WTC11 (cell line): Measurements from ENCODE around the gene RYR3. TPM values are rescaled to one million over a fixed set of nuclear protein-coding genes. Genes with fewer than 3 reads are reported as not detected.

ENCODE experiments used
- ATAC-seq: fragments of 200-7000 bp; cut with Tn5 transposase; 2 replicates; pipeline ENCODE4 v1.10.0; 2021; ENCODE audit warnings: mild to moderate bottlenecking, moderate library complexity
- CTCF ChIA-PET: fragments of 300-600 bp; sonication (Branson Sonifier 250); formaldehyde crosslinking; loops from one replicate; lab custom pipeline; 2021; ENCODE audit warnings: antibody characterized with exemption; lab: Charles Lee
- POLR2A ChIA-PET: fragments of 350-600 bp; sonication (Branson Sonifier 250); formaldehyde crosslinking; loops from one replicate; lab custom pipeline; 2021; ENCODE audit warnings: antibody characterized with exemption; lab: Charles Lee
- DNase-seq: peaks from one replicate; pipeline ENCODE4 v3.0.0; 2021; ENCODE audit warnings: low spot score
- H3K27ac Mint-ChIP-seq: 2 replicates; pipeline ENCODE4 v1.8.0; 2021; ENCODE audit warnings: mixed read lengths
- H3K27me3 Mint-ChIP-seq: 2 replicates; pipeline ENCODE4 v1.8.0; 2021; ENCODE audit warnings: low read depth, mild to moderate bottlenecking, moderate library complexity, mixed read lengths
- H3K36me3 Mint-ChIP-seq: 2 replicates; pipeline ENCODE4 v1.8.0; 2021; ENCODE audit warnings: mixed read lengths
- H3K4me1 Mint-ChIP-seq: 2 replicates; pipeline ENCODE4 v1.8.0; 2022; ENCODE audit warnings: mixed read lengths
- H3K4me3 Mint-ChIP-seq: 2 replicates; pipeline ENCODE4 v1.8.0; 2021; ENCODE audit warnings: mild to moderate bottlenecking, moderate library complexity, mixed read lengths
- H3K9me3 Mint-ChIP-seq: 2 replicates; pipeline ENCODE4 v1.8.0; 2021; ENCODE audit warnings: mixed read lengths
- ARID4B ChIP-seq: sonication (generic); formaldehyde crosslinking; IDR thresholded peaks from 2 replicates; pipeline ENCODE4 v1.8.0; 2023; ENCODE audit warnings: missing genetic modification reagents, mild to moderate bottlenecking, borderline replicate concordance
- ATF1 ChIP-seq: sonication (generic); formaldehyde crosslinking; IDR thresholded peaks from 2 replicates; pipeline ENCODE4 v1.8.1; 2023; ENCODE audit warnings: mild to moderate bottlenecking, moderate library complexity, missing genetic modification reagents
- ATF2 ChIP-seq: sonication (generic); formaldehyde crosslinking; IDR thresholded peaks from 2 replicates; pipeline ENCODE4 v1.8.1; 2022; ENCODE audit warnings: low read depth, missing genetic modification reagents, borderline replicate concordance
- CBFB ChIP-seq: sonication (generic); formaldehyde crosslinking; IDR thresholded peaks from 2 replicates; pipeline ENCODE4 v1.8.1; 2022; ENCODE audit warnings: mild to moderate bottlenecking, low read depth, missing genetic modification reagents
- CREM ChIP-seq: sonication (generic); formaldehyde crosslinking; IDR thresholded peaks from 2 replicates; pipeline ENCODE4 v1.8.1; 2022; ENCODE audit warnings: mild to moderate bottlenecking, missing genetic modification reagents, moderate library complexity
- E2F5 ChIP-seq: sonication (generic); formaldehyde crosslinking; IDR thresholded peaks from 2 replicates; pipeline ENCODE4 v1.8.1; 2022; ENCODE audit warnings: mild to moderate bottlenecking, moderate library complexity, missing genetic modification reagents
- EMX1 ChIP-seq: fragments of 250-450 bp; sonication (Bioruptor Pico); IDR thresholded peaks from 2 replicates; pipeline ENCODE4 v1.8.0; 2021; ENCODE audit warnings: mild to moderate bottlenecking
- ETV6 ChIP-seq: sonication (generic); formaldehyde crosslinking; IDR thresholded peaks from 2 replicates; pipeline ENCODE4 v1.8.1; 2022; ENCODE audit warnings: mild to moderate bottlenecking, missing genetic modification reagents
- FOXP1 ChIP-seq: sonication (generic); formaldehyde crosslinking; IDR thresholded peaks from 2 replicates; pipeline ENCODE4 v1.8.0; 2022; ENCODE audit warnings: missing genetic modification reagents, mild to moderate bottlenecking, moderate library complexity, borderline replicate concordance
- HMGA2 ChIP-seq: fragments of 250-450 bp; sonication (Bioruptor Pico); IDR thresholded peaks from 2 replicates; pipeline ENCODE4 v1.4.0; 2021; ENCODE audit warnings: mild to moderate bottlenecking, moderate library complexity
- NFATC4 ChIP-seq: fragments of 250-450 bp; sonication (Bioruptor Pico); IDR thresholded peaks from 2 replicates; pipeline ENCODE4 v1.9.0; 2021; ENCODE audit warnings: mild to moderate bottlenecking
- OVOL2 ChIP-seq: fragments of 250-450 bp; sonication (Bioruptor Pico); IDR thresholded peaks from 2 replicates; pipeline ENCODE4 v1.9.0; 2021; ENCODE audit warnings: mild to moderate bottlenecking, borderline replicate concordance
- ZNF317 ChIP-seq: sonication (generic); formaldehyde crosslinking; IDR thresholded peaks from 2 replicates; pipeline ENCODE4 v1.8.1; 2023; ENCODE audit warnings: low read depth, mild to moderate bottlenecking, moderate library complexity, missing genetic modification reagents, borderline replicate concordance
- ZNF396 ChIP-seq: fragments of 250-450 bp; sonication (Bioruptor Pico); IDR thresholded peaks from 2 replicates; pipeline ENCODE4 v1.8.0; 2021; ENCODE audit warnings: mild to moderate bottlenecking, moderate library complexity, borderline replicate concordance
- ZNF423 ChIP-seq: fragments of 250-450 bp; sonication (Bioruptor Pico); IDR thresholded peaks from 2 replicates; pipeline ENCODE4 v2.1.2; 2022; ENCODE audit warnings: mild to moderate bottlenecking, moderate library complexity
- total RNA-seq: library from RNA; stranded (reverse); gene quantifications from 3 replicates; pipeline ENCODE4 v1.2.3, GENCODE V29; 2021
- TF ChIP-seq, protein P1 (sequence below): sonication (generic); formaldehyde crosslinking; IDR thresholded peaks from 2 replicates; pipeline ENCODE4 v1.8.0; 2022; ENCODE audit warnings: mild to moderate bottlenecking, missing genetic modification reagents
- TF ChIP-seq, protein P2 (sequence below): sonication (generic); formaldehyde crosslinking; IDR thresholded peaks from 2 replicates; pipeline ENCODE4 v1.8.0; 2022; ENCODE audit warnings: mild to moderate bottlenecking, missing genetic modification reagents
- TF ChIP-seq, protein P3 (sequence below): fragments of 250-450 bp; sonication (Bioruptor Pico); IDR thresholded peaks from 2 replicates; pipeline ENCODE4 v1.9.0; 2021; ENCODE audit warnings: mild to moderate bottlenecking
- TF ChIP-seq, protein P4 (sequence below): sonication (generic); formaldehyde crosslinking; IDR thresholded peaks from 2 replicates; pipeline ENCODE4 v1.8.0; 2022; ENCODE audit warnings: mild to moderate bottlenecking, missing genetic modification reagents

Gene RYR3
- total RNA-seq, 1 experiment from 2014 or later = 1.4 TPM

DNA sequence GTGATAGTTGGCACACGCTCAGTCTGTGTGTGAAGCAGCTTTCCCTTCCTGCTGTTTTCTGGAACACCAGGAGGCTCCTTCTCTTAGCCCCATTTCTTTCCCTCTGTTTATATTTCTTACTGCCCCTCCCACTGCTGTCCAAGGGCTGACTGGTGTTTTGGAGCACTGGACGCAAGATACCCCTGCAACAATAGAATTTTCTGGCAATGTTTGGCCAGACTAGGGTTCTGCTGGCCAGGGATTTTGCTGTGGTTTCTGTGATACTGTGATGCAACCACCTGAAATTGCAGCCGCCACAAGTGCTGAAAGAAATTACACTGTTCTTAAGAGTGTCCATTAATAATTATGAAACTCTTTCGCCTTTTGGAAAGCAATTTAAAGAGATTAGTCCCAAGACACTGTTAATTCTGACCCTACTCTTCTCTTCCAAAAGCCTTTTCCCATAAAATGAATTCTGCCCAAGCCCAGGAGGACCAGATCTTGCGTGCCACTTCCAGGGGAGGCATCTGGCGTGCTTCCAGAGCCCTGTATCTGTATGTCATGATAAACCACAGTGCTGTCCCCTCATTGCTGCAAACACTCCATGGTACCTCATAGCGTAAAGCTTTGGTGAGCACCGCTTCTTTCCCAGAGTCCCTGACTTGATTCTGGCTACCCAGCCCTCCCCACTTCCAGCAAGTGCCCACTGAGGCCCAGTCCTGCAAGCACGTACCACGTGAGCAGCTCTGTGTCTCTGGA, 498.1 kb downstream of the RYR3 start:
- no peaks in the 10 kb centered on the region for H3K4me1 Mint-ChIP-seq
- no peak for ATAC-seq
- DNase-seq = no peak
- TF ChIP-seq, protein P1, sequence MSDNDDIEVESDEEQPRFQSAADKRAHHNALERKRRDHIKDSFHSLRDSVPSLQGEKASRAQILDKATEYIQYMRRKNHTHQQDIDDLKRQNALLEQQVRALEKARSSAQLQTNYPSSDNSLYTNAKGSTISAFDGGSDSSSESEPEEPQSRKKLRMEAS (CRISPR knock-in tag) = no peak
- no peak for TF ChIP-seq ZNF423 (CRISPR knock-in tag)
- TF ChIP-seq, protein P2, sequence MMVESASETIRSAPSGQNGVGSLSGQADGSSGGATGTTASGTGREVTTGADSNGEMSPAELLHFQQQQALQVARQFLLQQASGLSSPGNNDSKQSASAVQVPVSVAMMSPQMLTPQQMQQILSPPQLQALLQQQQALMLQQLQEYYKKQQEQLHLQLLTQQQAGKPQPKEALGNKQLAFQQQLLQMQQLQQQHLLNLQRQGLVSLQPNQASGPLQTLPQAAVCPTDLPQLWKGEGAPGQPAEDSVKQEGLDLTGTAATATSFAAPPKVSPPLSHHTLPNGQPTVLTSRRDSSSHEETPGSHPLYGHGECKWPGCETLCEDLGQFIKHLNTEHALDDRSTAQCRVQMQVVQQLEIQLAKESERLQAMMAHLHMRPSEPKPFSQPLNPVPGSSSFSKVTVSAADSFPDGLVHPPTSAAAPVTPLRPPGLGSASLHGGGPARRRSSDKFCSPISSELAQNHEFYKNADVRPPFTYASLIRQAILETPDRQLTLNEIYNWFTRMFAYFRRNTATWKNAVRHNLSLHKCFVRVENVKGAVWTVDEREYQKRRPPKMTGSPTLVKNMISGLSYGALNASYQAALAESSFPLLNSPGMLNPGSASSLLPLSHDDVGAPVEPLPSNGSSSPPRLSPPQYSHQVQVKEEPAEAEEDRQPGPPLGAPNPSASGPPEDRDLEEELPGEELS = no peak
- no peak for TF ChIP-seq ATF2 (CRISPR knock-in tag)
- H3K9me3 Mint-ChIP-seq = peaks cover 6% of the 10 kb centered on the region
- CTCF ChIA-PET = interaction anchor here (1.5 kb wide), 1 partner anchor 71 kb away, joined by 4 read pairs; no protein-coding TSS in a partner anchor
- H3K27ac Mint-ChIP-seq = no peak overlapping the region
- H3K27me3 Mint-ChIP-seq = no peaks in the 10 kb centered on the region
- no peak overlapping the region for H3K4me3 Mint-ChIP-seq
- H3K36me3 Mint-ChIP-seq = no peaks in the 10 kb centered on the region
- POLR2A ChIA-PET = no interaction called here

GRCh38 chr15:33810073-33810595, 499.4 kb downstream of the RYR3 start:
- no peak overlapping the region for H3K27ac Mint-ChIP-seq

GRCh38 chr15:33810806-33811205, 500.0 kb downstream of the RYR3 start:
- peak overlapping the region; percentile 49; the same call in 1 of the 2 replicates for H3K27ac Mint-ChIP-seq
- H3K4me1 Mint-ChIP-seq = no peaks in the 10 kb centered on the region
- peaks cover 4% of the 10 kb centered on the region for H3K9me3 Mint-ChIP-seq
- H3K4me3 Mint-ChIP-seq = no peak overlapping the region
- no peaks in the 10 kb centered on the region for H3K36me3 Mint-ChIP-seq
- no peaks in the 10 kb centered on the region for H3K27me3 Mint-ChIP-seq
- no peak for DNase-seq
- no peak for ATAC-seq
- ChIA-PET POLR2A (no interaction called here), CTCF (interaction anchor here (1.1 kb wide), 1 partner anchor 153 kb away, joined by 4 read pairs; no protein-coding TSS in a partner anchor)
- TF ChIP-seq FOXP1 (CRISPR knock-in tag) (no peak), E2F5 (no peak), HMGA2 (CRISPR knock-in tag) (no peak), ETV6 (CRISPR knock-in tag) (no peak), NFATC4 (CRISPR knock-in tag) (no peak), ATF1 (no peak), ARID4B (CRISPR knock-in tag) (no peak), CBFB (CRISPR knock-in tag) (no peak), ZNF396 (no peak), EMX1 (no peak), ZNF317 (CRISPR knock-in tag) (no peak)
- TF ChIP-seq, protein P3, sequence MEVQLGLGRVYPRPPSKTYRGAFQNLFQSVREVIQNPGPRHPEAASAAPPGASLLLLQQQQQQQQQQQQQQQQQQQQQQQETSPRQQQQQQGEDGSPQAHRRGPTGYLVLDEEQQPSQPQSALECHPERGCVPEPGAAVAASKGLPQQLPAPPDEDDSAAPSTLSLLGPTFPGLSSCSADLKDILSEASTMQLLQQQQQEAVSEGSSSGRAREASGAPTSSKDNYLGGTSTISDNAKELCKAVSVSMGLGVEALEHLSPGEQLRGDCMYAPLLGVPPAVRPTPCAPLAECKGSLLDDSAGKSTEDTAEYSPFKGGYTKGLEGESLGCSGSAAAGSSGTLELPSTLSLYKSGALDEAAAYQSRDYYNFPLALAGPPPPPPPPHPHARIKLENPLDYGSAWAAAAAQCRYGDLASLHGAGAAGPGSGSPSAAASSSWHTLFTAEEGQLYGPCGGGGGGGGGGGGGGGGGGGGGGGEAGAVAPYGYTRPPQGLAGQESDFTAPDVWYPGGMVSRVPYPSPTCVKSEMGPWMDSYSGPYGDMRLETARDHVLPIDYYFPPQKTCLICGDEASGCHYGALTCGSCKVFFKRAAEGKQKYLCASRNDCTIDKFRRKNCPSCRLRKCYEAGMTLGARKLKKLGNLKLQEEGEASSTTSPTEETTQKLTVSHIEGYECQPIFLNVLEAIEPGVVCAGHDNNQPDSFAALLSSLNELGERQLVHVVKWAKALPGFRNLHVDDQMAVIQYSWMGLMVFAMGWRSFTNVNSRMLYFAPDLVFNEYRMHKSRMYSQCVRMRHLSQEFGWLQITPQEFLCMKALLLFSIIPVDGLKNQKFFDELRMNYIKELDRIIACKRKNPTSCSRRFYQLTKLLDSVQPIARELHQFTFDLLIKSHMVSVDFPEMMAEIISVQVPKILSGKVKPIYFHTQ = no peak

More at GRCh38 chr15:33810073-33810595, 499.4 kb downstream of the RYR3 start:
- Mint-ChIP-seq H3K27me3 (no peaks in the 10 kb centered on the region), H3K36me3 (no peaks in the 10 kb centered on the region), H3K4me1 (no peaks in the 10 kb centered on the region), H3K4me3 (no peak overlapping the region), H3K9me3 (peaks cover 6% of the 10 kb centered on the region)
- POLR2A ChIA-PET = no interaction called here
- DNase-seq (no peak), ATAC-seq (peak; percentile 67)
- CTCF ChIA-PET = interaction anchor here (1.1 kb wide), 1 partner anchor 154 kb away, joined by 4 read pairs; no protein-coding TSS in a partner anchor
- TF ChIP-seq, protein P4, sequence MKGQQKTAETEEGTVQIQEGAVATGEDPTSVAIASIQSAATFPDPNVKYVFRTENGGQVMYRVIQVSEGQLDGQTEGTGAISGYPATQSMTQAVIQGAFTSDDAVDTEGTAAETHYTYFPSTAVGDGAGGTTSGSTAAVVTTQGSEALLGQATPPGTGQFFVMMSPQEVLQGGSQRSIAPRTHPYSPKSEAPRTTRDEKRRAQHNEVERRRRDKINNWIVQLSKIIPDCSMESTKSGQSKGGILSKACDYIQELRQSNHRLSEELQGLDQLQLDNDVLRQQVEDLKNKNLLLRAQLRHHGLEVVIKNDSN (CRISPR knock-in tag) = no peak
- TF ChIP-seq CREM (CRISPR knock-in tag) = no peak
- no peak for TF ChIP-seq OVOL2 (CRISPR knock-in tag)
